IMR-90 (cell line): Measurements from ENCODE around the gene PDE6H. TPM values are rescaled to one million over a fixed set of nuclear protein-coding genes. Genes with fewer than 3 reads are reported as not detected.

Source experiments
- ATAC-seq: fragments of 200-7000 bp; cut with Tn5 transposase; 2 replicates; pipeline ENCODE4 v1.9.1; 2020; ENCODE audit warnings: low read depth, mild to moderate bottlenecking, moderate library complexity
- BruUV-seq: library from RNA; stranded (reverse); fragments of 400-500 nt; replicated peaks from 2 replicates; lab custom pipeline; 2021; lab: Mats Ljungman, UMichigan
- CTCF ChIA-PET: fragments of 300-600 bp; formaldehyde crosslinking; extraction: SDS; loops from one replicate; lab custom pipeline; 2021; ENCODE audit warnings: antibody characterized with exemption; lab: Yijun Ruan, JAX
- POLR2A ChIA-PET: fragments of 300-600 bp; sonication (Branson Sonifier 250); formaldehyde crosslinking; loops from one replicate; lab custom pipeline; 2022; ENCODE audit warnings: antibody characterized with exemption; ENCODE audit not compliant: unreplicated experiment; lab: Charles Lee
- DNase-seq: peaks from one replicate; pipeline ENCODE4 v3.0.0; 2013
- H2AFZ ChIP-seq: replicated peaks from 2 replicates; pipeline ENCODE3; 2013; ENCODE audit warnings: low read length, mild to moderate bottlenecking; ENCODE audit not compliant: poor library complexity
- H2AK5ac ChIP-seq: 2 replicates; pipeline ENCODE4 v1.6.1; 2013; ENCODE audit warnings: low read depth, low read length, inconsistent platforms
- H2AK9ac ChIP-seq: replicated peaks from 2 replicates; pipeline ENCODE3; 2013; ENCODE audit warnings: mild to moderate bottlenecking, low read depth, low read length, moderate library complexity; ENCODE audit not compliant: poor library complexity
- H2BK120ac ChIP-seq: 2 replicates; pipeline ENCODE4 v1.6.1; 2013; ENCODE audit warnings: low read depth, low read length, inconsistent platforms
- H2BK15ac ChIP-seq: 3 replicates; pipeline ENCODE4 v1.6.1; 2013; ENCODE audit warnings: low read depth, low read length, inconsistent platforms
- H2BK20ac ChIP-seq: 2 replicates; pipeline ENCODE4 v1.6.1; 2013; ENCODE audit warnings: low read depth, mild to moderate bottlenecking, inconsistent platforms, low read length, moderate library complexity
- H2BK5ac ChIP-seq: 2 replicates; pipeline ENCODE4 v1.6.1; 2013; ENCODE audit warnings: mild to moderate bottlenecking, low read depth, low read length, inconsistent platforms; ENCODE audit not compliant: poor library complexity, severe bottlenecking
- H3K14ac ChIP-seq: replicated peaks from 2 replicates; pipeline ENCODE4 v1.6.1; 2013; ENCODE audit warnings: low read depth, low read length, inconsistent platforms
- H3K18ac ChIP-seq: 2 replicates; pipeline ENCODE4 v1.6.1; 2013; ENCODE audit warnings: low read depth, low read length, control low read depth
- H3K23ac ChIP-seq: 2 replicates; pipeline ENCODE4 v1.6.1; 2013; ENCODE audit warnings: low read depth, low read length, inconsistent platforms
- H3K27ac ChIP-seq: 2 replicates; pipeline ENCODE4 v1.5.1; 2013; ENCODE audit warnings: mild to moderate bottlenecking, control low read depth, low read length; ENCODE audit not compliant: insufficient read depth
- H3K27me3 ChIP-seq: 2 replicates; pipeline ENCODE4 v1.6.1; 2013; ENCODE audit warnings: low read length; ENCODE audit not compliant: control insufficient read depth, insufficient read depth
- H3K36me3 ChIP-seq: 2 replicates; pipeline ENCODE4 v1.6.1; 2013; ENCODE audit warnings: low read length, mixed read lengths; ENCODE audit not compliant: control insufficient read depth, insufficient read depth
- H3K4ac ChIP-seq: 2 replicates; pipeline ENCODE4 v1.6.1; 2013; ENCODE audit warnings: low read depth, low read length, inconsistent platforms
- H3K4me1 ChIP-seq: 2 replicates; pipeline ENCODE4 v1.6.1; 2013; ENCODE audit warnings: low read length, mixed read lengths; ENCODE audit not compliant: control insufficient read depth, insufficient read depth
- H3K4me2 ChIP-seq: 2 replicates; pipeline ENCODE4 v1.6.1; 2013; ENCODE audit warnings: low read depth, mild to moderate bottlenecking, control low read depth, low read length, moderate library complexity
- H3K4me3 ChIP-seq: 2 replicates; pipeline ENCODE4 v1.5.1; 2013; ENCODE audit warnings: low read depth, mild to moderate bottlenecking, control low read depth, low read length, moderate library complexity; ENCODE audit not compliant: insufficient read depth
- H3K56ac ChIP-seq: 2 replicates; pipeline ENCODE4 v1.6.1; 2013; ENCODE audit warnings: low read length, inconsistent platforms; ENCODE audit not compliant: insufficient read depth; ENCODE audit errors: extremely low read depth
- H3K79me1 ChIP-seq, 2 experiments: 2 replicates each; pipeline ENCODE4 v1.6.1; 2013; ENCODE audit warnings: low read length in 2 of 2, inconsistent platforms in 1 of 2, low read depth in 1 of 2
- H3K9ac ChIP-seq: 2 replicates; pipeline ENCODE4 v1.6.1; 2013; ENCODE audit warnings: low read depth, low read length, control low read depth
- H3K9me1 ChIP-seq: 2 replicates; pipeline ENCODE4 v1.6.1; 2013; ENCODE audit warnings: low read length, inconsistent platforms; ENCODE audit not compliant: insufficient read depth
- H3K9me3 ChIP-seq: 2 replicates; pipeline ENCODE4 v1.6.1; 2013; ENCODE audit warnings: low read length; ENCODE audit not compliant: control insufficient read depth, insufficient read depth
- H4K20me1 ChIP-seq: 2 replicates; pipeline ENCODE4 v1.6.1; 2013; ENCODE audit warnings: low read length, inconsistent platforms; ENCODE audit not compliant: insufficient read depth
- H4K5ac ChIP-seq: 2 replicates; pipeline ENCODE4 v1.6.1; 2013; ENCODE audit warnings: mild to moderate bottlenecking, low read depth, low read length, control low read depth
- H4K8ac ChIP-seq, 2 experiments: 2 replicates each; pipeline ENCODE4 v1.6.1; 2013; ENCODE audit warnings: low read depth in 2 of 2, low read length in 2 of 2, control low read depth in 1 of 2, inconsistent platforms in 1 of 2
- H4K91ac ChIP-seq: 2 replicates; pipeline ENCODE4 v1.6.1; 2013; ENCODE audit warnings: low read depth, low read length, inconsistent platforms; ENCODE audit not compliant: insufficient read depth
- BHLHE40 ChIP-seq: fragments of 150-350 bp; IDR thresholded peaks from 2 replicates; pipeline ENCODE4 v1.6.1; 2016; ENCODE audit warnings: mild to moderate bottlenecking, low read depth, low read length
- CEBPB ChIP-seq: IDR thresholded peaks from 2 replicates; pipeline ENCODE4 v1.6.1; 2012; ENCODE audit warnings: low read depth, low read length, improper control_type of control experiment
- MAFK ChIP-seq: IDR thresholded peaks from 2 replicates; pipeline ENCODE4 v1.6.1; 2012; ENCODE audit warnings: low read depth, low read length, improper control_type of control experiment
- MAZ ChIP-seq: IDR thresholded peaks from 2 replicates; pipeline ENCODE4 v1.6.1; 2012; ENCODE audit warnings: low read depth, mild to moderate bottlenecking, low read length, improper control_type of control experiment, moderate library complexity, borderline replicate concordance
- MXI1 ChIP-seq: IDR thresholded peaks from 2 replicates; pipeline ENCODE4 v1.6.1; 2012; ENCODE audit warnings: low read depth, mild to moderate bottlenecking, low read length, moderate library complexity, borderline replicate concordance
- NFE2L2 ChIP-seq: fragments of 150-350 bp; IDR thresholded peaks from 2 replicates; pipeline ENCODE4 v1.6.1; 2016; ENCODE audit warnings: low read depth, mild to moderate bottlenecking, low read length
- POLR2A ChIP-seq: IDR thresholded peaks from 2 replicates; pipeline ENCODE4 v1.6.1; 2012; ENCODE audit warnings: mild to moderate bottlenecking, low read depth, low read length
- RAD21 ChIP-seq: IDR thresholded peaks from 2 replicates; pipeline ENCODE4 v1.6.1; 2012; ENCODE audit warnings: low read length, improper control_type of control experiment
- RCOR1 ChIP-seq: IDR thresholded peaks from 2 replicates; pipeline ENCODE4 v1.6.1; 2012; ENCODE audit warnings: mild to moderate bottlenecking, low read length, improper control_type of control experiment; ENCODE audit not compliant: insufficient replicate concordance
- RFX5 ChIP-seq: IDR thresholded peaks from 2 replicates; pipeline ENCODE4 v1.8.0; 2012; ENCODE audit warnings: low read depth, mild to moderate bottlenecking, low read length, moderate library complexity
- SMC3 ChIP-seq: fragments of 150-350 bp; IDR thresholded peaks from 2 replicates; pipeline ENCODE4 v1.6.1; 2016; ENCODE audit warnings: low read depth, mild to moderate bottlenecking, antibody characterized with exemption, low read length, moderate library complexity
- WGBS, 2 experiments: methylation state at CpG; one replicate each; pipeline versions ENCODE4 v1.1.5 to v1.1.7; 2013; ENCODE audit warnings: missing lambda C conversion rate in 2 of 2; ENCODE audit not compliant: insufficient read length in 1 of 2; ENCODE audit errors: extremely low coverage in 2 of 2; 5-methylcytosine and 5-hydroxymethylcytosine counted together
- dilution Hi-C: fragments of 300-500 bp; cut with HindIII; formaldehyde crosslinking; loops from one replicate; pipeline ENCODE4 v1.14.3; 2018; ENCODE audit warnings: low sequenced_read_pairs; ENCODE audit not compliant: unreplicated experiment
- in situ Hi-C: fragments of 300-500 bp; cut with MboI; formaldehyde crosslinking; loops from 3 replicates; pipeline ENCODE4 v1.14.3; 2019; ENCODE audit warnings: low sequenced_read_pairs, inconsistent platforms, mixed read lengths
- intact Hi-C: fragments of 100-400 bp; cut with micrococcal nuclease; formaldehyde crosslinking; loops from 2 replicates; pipeline ENCODE4 v1.10.0; 2022
- polyA plus RNA-seq, 3 experiments: library from polyadenylated mRNA; depleted of rRNA; stranded (reverse); fragments of >200 nt; gene quantifications; 2 replicates each; pipeline ENCODE4 v1.2.3, GENCODE V29; 2012; ENCODE audit warnings: low replicate concordance in 1 of 3
- total RNA-seq: library from RNA; depleted of rRNA; stranded (reverse); fragments of >200 nt; gene quantifications from 2 replicates; pipeline ENCODE4 v1.2.3, GENCODE V29; 2012
- TF ChIP-seq, protein P1 (sequence below): fragments of 150-350 bp; IDR thresholded peaks from 2 replicates; pipeline ENCODE4 v1.6.1; 2017; ENCODE audit warnings: mild to moderate bottlenecking, antibody characterized with exemption, low read length, low read depth
- TF ChIP-seq, protein P2 (sequence below): fragments of 150-350 bp; IDR thresholded peaks from 2 replicates; pipeline ENCODE4 v1.6.1; 2016; ENCODE audit warnings: low read depth, mild to moderate bottlenecking, low read length, moderate library complexity, borderline replicate concordance
- TF ChIP-seq, protein P3 (sequence below): conservative IDR thresholded peaks from 2 replicates; pipeline ENCODE4 v1.5.1; 2012; ENCODE audit warnings: mild to moderate bottlenecking, low read depth, low read length, improper control_type of control experiment

PDE6H gene
- total and polyA plus RNA-seq, 2 of the 4 experiments (the other 2 are of a cell fraction), result not detected

DNA sequence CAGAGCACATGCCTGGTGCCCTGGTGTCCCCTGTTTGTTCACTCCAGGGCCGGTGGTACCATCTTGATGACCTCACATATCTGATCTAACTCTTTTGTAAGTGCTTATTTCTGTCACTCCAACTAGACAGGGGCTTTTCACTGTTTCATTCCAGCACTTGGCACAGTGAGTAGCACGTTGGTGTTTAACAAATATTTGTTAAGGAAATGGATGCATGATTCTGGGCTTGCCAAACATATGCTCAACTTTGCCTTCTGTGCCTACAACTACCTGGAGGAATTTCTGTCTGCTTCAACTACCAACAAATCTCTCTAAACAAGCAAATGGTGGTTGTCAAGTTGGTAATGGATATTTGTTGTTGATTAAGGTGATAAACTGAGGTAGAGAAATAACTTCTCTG is 31.6 kb downstream of the PDE6H start:
- Histone ChIP-seq H3K9ac (no peak overlapping the region), H2AFZ (no peak overlapping the region), H4K20me1 (no peaks in the 10 kb centered on the region), H3K23ac (no peak overlapping the region), H2AK5ac (no peak overlapping the region), H3K36me3 (no peaks in the 10 kb centered on the region), H3K18ac (no peak overlapping the region), H2BK5ac (no peak overlapping the region), H3K4me1 (no peaks in the 10 kb centered on the region), H3K4ac (no peak overlapping the region), H3K79me1 (no peaks in the 10 kb centered on the region), H3K4me2 (no peak overlapping the region), H3K27me3 (peaks cover 17% of the 10 kb centered on the region), H3K27ac (no peak overlapping the region), H2AK9ac (no peak overlapping the region), H3K56ac (no peak overlapping the region), H2BK15ac (no peak overlapping the region), H3K4me3 (no peak overlapping the region), H4K8ac (no peak overlapping the region), H3K14ac (no peak overlapping the region), H4K5ac (no peak overlapping the region), H3K9me1 (no peaks in the 10 kb centered on the region), H2BK120ac (no peak overlapping the region), H3K9me3 (no peaks in the 10 kb centered on the region), H4K91ac (no peak overlapping the region), H2BK20ac (no peak overlapping the region)
- DNase-seq, result no peak
- in situ Hi-C loops (no loop called here), intact Hi-C loops (no loop called here), dilution Hi-C loops (no loop called here)
- WGBS, 2 experiments, result no CpG with 5 or more reads among the region's 2 CpGs
- TF ChIP-seq, protein P1, sequence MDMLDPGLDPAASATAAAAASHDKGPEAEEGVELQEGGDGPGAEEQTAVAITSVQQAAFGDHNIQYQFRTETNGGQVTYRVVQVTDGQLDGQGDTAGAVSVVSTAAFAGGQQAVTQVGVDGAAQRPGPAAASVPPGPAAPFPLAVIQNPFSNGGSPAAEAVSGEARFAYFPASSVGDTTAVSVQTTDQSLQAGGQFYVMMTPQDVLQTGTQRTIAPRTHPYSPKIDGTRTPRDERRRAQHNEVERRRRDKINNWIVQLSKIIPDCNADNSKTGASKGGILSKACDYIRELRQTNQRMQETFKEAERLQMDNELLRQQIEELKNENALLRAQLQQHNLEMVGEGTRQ, result no peak
- TF ChIP-seq NFE2L2 (no peak), RFX5 (no peak), RAD21 (no peak), RCOR1 (no peak), MAFK (no peak), BHLHE40 (no peak), POLR2A (no peak), MAZ (no peak), CEBPB (no peak), MXI1 (no peak), SMC3 (no peak)
- TF ChIP-seq, protein P2, sequence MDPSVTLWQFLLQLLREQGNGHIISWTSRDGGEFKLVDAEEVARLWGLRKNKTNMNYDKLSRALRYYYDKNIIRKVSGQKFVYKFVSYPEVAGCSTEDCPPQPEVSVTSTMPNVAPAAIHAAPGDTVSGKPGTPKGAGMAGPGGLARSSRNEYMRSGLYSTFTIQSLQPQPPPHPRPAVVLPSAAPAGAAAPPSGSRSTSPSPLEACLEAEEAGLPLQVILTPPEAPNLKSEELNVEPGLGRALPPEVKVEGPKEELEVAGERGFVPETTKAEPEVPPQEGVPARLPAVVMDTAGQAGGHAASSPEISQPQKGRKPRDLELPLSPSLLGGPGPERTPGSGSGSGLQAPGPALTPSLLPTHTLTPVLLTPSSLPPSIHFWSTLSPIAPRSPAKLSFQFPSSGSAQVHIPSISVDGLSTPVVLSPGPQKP, result no peak
- TF ChIP-seq, protein P3, sequence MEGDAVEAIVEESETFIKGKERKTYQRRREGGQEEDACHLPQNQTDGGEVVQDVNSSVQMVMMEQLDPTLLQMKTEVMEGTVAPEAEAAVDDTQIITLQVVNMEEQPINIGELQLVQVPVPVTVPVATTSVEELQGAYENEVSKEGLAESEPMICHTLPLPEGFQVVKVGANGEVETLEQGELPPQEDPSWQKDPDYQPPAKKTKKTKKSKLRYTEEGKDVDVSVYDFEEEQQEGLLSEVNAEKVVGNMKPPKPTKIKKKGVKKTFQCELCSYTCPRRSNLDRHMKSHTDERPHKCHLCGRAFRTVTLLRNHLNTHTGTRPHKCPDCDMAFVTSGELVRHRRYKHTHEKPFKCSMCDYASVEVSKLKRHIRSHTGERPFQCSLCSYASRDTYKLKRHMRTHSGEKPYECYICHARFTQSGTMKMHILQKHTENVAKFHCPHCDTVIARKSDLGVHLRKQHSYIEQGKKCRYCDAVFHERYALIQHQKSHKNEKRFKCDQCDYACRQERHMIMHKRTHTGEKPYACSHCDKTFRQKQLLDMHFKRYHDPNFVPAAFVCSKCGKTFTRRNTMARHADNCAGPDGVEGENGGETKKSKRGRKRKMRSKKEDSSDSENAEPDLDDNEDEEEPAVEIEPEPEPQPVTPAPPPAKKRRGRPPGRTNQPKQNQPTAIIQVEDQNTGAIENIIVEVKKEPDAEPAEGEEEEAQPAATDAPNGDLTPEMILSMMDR, result no peak
- ChIA-PET POLR2A (no interaction called here), CTCF (no interaction called here)
- no peak for ATAC-seq
- no TSS peak for BruUV-seq
